ENCODE results near the gene PRMT7. TPM values are rescaled to one million over a fixed set of nuclear protein-coding genes. Genes with fewer than 3 reads are reported as not detected.

Gene PRMT7
- total and polyA plus RNA-seq, 2 experiments from 2014 or later = 56.6 to 110 TPM

DNA sequence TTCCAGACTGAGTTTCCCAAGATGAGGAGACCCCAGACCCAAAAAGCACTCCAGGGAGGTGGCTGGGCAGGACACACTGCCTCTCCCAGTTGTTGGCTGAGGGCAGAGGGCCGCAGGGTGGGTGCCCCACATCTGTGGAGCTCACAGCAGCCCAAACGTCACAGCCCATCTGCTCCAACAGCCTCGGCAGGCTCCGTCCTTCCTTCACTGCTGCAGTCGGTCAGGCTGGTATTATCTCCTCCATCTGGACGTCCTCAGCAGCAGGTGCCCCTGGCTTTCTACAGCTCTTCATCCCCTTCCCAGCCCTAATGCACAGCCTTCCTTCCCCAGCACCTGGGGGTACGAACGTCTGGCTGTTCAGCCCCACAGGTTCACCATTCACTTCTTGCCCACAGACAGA, 55.2 kb downstream of the PRMT7 start:
- DNase-seq (ENCODE audit: low read depth in 1 of 2, low spot score in 1 of 2) = no peak
- no peak overlapping the region for H3K27ac ChIP-seq
- no peaks in the 10 kb centered on the region for H3K27me3 ChIP-seq
- TF ChIP-seq, protein P1, sequence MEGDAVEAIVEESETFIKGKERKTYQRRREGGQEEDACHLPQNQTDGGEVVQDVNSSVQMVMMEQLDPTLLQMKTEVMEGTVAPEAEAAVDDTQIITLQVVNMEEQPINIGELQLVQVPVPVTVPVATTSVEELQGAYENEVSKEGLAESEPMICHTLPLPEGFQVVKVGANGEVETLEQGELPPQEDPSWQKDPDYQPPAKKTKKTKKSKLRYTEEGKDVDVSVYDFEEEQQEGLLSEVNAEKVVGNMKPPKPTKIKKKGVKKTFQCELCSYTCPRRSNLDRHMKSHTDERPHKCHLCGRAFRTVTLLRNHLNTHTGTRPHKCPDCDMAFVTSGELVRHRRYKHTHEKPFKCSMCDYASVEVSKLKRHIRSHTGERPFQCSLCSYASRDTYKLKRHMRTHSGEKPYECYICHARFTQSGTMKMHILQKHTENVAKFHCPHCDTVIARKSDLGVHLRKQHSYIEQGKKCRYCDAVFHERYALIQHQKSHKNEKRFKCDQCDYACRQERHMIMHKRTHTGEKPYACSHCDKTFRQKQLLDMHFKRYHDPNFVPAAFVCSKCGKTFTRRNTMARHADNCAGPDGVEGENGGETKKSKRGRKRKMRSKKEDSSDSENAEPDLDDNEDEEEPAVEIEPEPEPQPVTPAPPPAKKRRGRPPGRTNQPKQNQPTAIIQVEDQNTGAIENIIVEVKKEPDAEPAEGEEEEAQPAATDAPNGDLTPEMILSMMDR (IDR thresholded peaks at IDR 0.05; ENCODE audit: low read depth, low read length) = no peak
- no peaks in the 10 kb centered on the region for H3K36me3 ChIP-seq
- H3K4me1 ChIP-seq (ENCODE audit: low read depth) = no peaks in the 10 kb centered on the region
- H3K4me3 ChIP-seq = no peak overlapping the region
- H3K9me3 ChIP-seq (ENCODE audit: low read depth) = no peaks in the 10 kb centered on the region

DNA sequence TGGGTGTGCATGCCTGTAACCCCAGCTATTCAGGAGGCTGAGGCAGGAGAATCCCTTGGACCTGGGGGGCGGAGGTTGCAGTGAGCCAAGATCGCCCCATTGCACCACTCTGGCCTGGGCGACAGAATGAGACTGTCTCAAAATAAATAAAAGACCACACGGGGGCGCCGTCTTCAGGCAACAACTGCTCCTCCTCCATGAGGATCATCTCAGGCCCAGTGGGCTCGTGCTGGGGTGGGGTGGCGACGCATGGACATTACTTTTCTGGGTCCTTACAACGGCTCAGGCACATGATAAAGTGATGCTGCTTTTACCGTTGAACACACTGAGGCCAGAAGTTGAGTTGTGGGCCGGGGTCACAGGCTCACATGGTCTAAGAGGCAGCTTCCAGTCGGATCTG, 56.2 kb downstream of the PRMT7 start:
- Histone ChIP-seq H3K4me3 (no peak overlapping the region), H3K9me3 (ENCODE audit: low read depth) (no peaks in the 10 kb centered on the region), H3K36me3 (no peaks in the 10 kb centered on the region), H3K27me3 (no peaks in the 10 kb centered on the region), H3K4me1 (ENCODE audit: low read depth) (no peaks in the 10 kb centered on the region), H3K27ac (no peak overlapping the region)
- TF ChIP-seq, protein P1 (IDR thresholded peaks at IDR 0.05; ENCODE audit: low read depth, low read length) = peak; percentile 32
- peak; percentile 48 to 72 for DNase-seq (ENCODE audit: low read depth in 1 of 2, low spot score in 1 of 2)

DNA sequence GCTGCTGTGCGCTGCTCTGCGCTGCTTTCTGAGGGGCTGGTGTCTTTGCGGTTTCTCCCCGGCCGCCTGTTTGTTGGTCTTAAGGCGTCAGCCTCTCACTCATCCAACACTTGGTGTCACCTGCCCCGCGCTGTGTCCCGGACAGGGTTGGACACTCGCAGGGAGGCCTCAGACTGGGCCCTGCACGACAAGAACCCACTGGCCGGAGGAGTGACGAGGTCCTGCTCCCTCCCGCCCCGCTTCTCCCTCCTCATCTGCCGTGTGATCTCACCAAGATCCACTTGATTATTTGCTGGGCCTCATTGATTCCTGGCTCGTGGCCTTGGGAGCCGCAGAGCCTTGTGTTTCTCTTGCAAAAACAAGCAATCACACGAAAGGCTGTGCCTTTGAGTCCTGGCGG, 56.6 kb downstream of the PRMT7 start:
- Histone ChIP-seq H3K27me3 (no peaks in the 10 kb centered on the region), H3K27ac (no peak overlapping the region), H3K9me3 (ENCODE audit: low read depth) (no peaks in the 10 kb centered on the region), H3K36me3 (no peaks in the 10 kb centered on the region), H3K4me3 (no peak overlapping the region), H3K4me1 (ENCODE audit: low read depth) (no peaks in the 10 kb centered on the region)
- TF ChIP-seq, protein P1 (IDR thresholded peaks at IDR 0.05; ENCODE audit: low read depth, low read length) = no peak
- no peak for DNase-seq (ENCODE audit: low read depth in 1 of 2, low spot score in 1 of 2)

DNA sequence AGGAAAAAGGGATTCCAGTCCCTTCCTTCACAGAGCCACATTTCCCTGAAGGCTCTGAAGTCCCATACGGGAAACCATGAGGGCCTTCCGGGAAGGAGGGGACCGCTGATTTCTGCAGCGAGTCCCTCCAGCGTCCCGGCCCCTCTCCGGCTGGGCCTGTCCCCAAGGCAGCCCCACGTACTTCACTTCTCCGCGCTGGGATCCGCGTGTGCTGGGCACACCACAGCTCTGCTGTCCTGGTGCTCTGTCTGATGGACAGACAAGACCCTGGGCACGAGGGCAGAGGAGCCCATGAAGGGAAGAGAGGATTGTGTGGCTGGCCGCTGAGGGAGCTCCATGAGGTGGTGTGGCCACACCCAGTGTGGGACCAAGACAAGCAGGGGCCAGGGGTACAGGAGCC, 57.1 kb downstream of the PRMT7 start:
- TF ChIP-seq, protein P1 (IDR thresholded peaks at IDR 0.05; ENCODE audit: low read depth, low read length) = no peak
- H3K9me3 ChIP-seq (ENCODE audit: low read depth) = no peaks in the 10 kb centered on the region
- H3K4me3 ChIP-seq = no peak overlapping the region
- H3K27me3 ChIP-seq = no peaks in the 10 kb centered on the region
- no peaks in the 10 kb centered on the region for H3K36me3 ChIP-seq
- H3K4me1 ChIP-seq (ENCODE audit: low read depth) = no peaks in the 10 kb centered on the region
- no peak for DNase-seq (ENCODE audit: low read depth in 1 of 2, low spot score in 1 of 2)
- no peak overlapping the region for H3K27ac ChIP-seq

DNA sequence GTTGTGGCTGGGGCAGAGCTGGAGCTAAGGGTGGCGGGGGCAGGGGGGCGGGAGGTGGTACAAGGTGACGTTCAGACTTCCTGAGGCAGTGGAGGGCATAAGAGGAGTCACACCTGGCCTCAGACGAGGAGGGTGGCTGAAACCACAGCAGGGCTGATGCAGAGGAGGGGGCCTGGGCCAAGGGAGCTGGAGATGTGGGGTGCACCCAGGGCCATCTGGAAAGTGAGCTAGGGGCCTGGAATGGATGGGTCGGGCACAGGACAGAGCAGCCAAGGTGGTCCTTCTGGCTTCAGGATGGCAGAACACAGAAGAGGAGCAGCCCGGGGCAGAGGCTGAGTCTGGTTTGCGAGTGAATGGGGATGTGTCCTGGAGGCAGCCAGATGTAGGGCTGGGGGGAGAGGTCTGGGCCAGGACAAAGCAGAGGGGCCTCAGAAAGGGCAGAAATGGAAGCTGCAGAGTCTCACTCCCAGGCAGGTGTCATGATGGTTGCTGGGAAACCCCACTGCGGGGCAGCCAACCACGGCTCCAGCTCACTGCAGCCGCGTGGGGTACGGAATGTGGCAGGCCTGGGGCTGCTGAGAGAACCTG, 57.6 kb downstream of the PRMT7 start:
- no peak for DNase-seq (ENCODE audit: low read depth in 1 of 2, low spot score in 1 of 2)
- Histone ChIP-seq H3K4me1 (ENCODE audit: low read depth) (no peaks in the 10 kb centered on the region), H3K27ac (no peak overlapping the region), H3K36me3 (no peaks in the 10 kb centered on the region), H3K4me3 (no peak overlapping the region), H3K9me3 (ENCODE audit: low read depth) (no peaks in the 10 kb centered on the region), H3K27me3 (no peaks in the 10 kb centered on the region)
- TF ChIP-seq, protein P1 (IDR thresholded peaks at IDR 0.05; ENCODE audit: low read depth, low read length) = no peak

All from cardiac muscle cell (in vitro differentiated cells and primary cell).